Measurements from ENCODE around the gene NUP37.

NUP37 gene

GRCh38 chr12:102026728-102027127 lies 93.2 kb downstream of the NUP37 start:
- DNase-seq (ENCODE audit: low read depth), result no peak

- no peak for DNase-seq (ENCODE audit: low read depth)
Measured at GRCh38 chr12:102024765-102025164, 95.1 kb downstream of the NUP37 start.

- peak; percentile 73 for DNase-seq (ENCODE audit: low read depth)
Measured at GRCh38 chr12:102023343-102023930, 96.5 kb downstream of the NUP37 start.
